ENCODE data around the gene LRP8. TPM values are rescaled to one million over a fixed set of nuclear protein-coding genes. Genes with fewer than 3 reads are reported as not detected.

LRP8 gene
- polyA plus RNA-seq, 1 of the 3 experiments (the other 2 are of a cell fraction) = 19.9 TPM

GRCh38 chr1:53321776-53322602, 5.9 kb downstream of the LRP8 start:
- no peaks in the 10 kb centered on the region for H3K9me3 ChIP-seq
- H3K79me2 ChIP-seq (ENCODE audit: insufficient read depth) = peaks cover 6% of the 10 kb centered on the region; the same call in 1 of the 2 replicates
- H3K4me3 ChIP-seq (ENCODE audit: low read depth in 2 of 2, low read length in 1 of 2) = no peak overlapping the region
- no peak overlapping the region for H3K9ac ChIP-seq
- no peaks in the 10 kb centered on the region for H3F3A ChIP-seq (replicated peaks; ENCODE audit: insufficient read depth)
- CTCF ChIA-PET = interaction anchor here (0.7 to 2.3 kb wide), 2 partner anchors 71 to 710 kb away, joined by 3 to 15 read pairs; no protein-coding TSS in a partner anchor
- 95% methylated on average over 7 of the region's 11 CpGs for WGBS (ENCODE audit: low lambda C conversion rate)
- H3K4me1 ChIP-seq (ENCODE audit: control insufficient read depth in 1 of 2, insufficient read depth in 2 of 2, low read depth in 1 of 2, low read length in 1 of 2) = peaks cover 0 to 61% of the 10 kb centered on the region in 2 experiments; a peak in 2 of 4 replicates
- peaks cover 5 to 10% of the 10 kb centered on the region in 2 experiments for H3K36me3 ChIP-seq (replicated peaks in 1 of 2; ENCODE audit: control insufficient read depth in 1 of 2, insufficient read depth in 2 of 2, low read length in 1 of 2)
- TF ChIP-seq RXRA (IDR thresholded peaks at IDR 0.05; ENCODE audit: borderline replicate concordance, low read depth) (no peak), NFIC (IDR thresholded peaks at IDR 0.05; ENCODE audit: borderline replicate concordance) (no peak), FOXJ3 (CRISPR knock-in tag; IDR thresholded peaks at IDR 0.05) (no peak), RAD21 (IDR thresholded peaks at IDR 0.05; ENCODE audit: low read length) (no peak), POLR2AphosphoS5 (IDR thresholded peaks at IDR 0.05; ENCODE audit: low read depth, low read length) (no peak), MAX (IDR thresholded peaks at IDR 0.05; ENCODE audit: low read depth) (no peak), PBX3 (IDR thresholded peaks at IDR 0.05) (no peak), GABPA (IDR thresholded peaks at IDR 0.05; ENCODE audit: low read depth) (no peak), CTCF (IDR thresholded peaks at IDR 0.05) (no peak), RFX5 (IDR thresholded peaks at IDR 0.05; ENCODE audit: low read length) (no peak)
- no peaks in the 10 kb centered on the region for H3K9me2 ChIP-seq
- DNase-seq = no peak
- H3K27ac ChIP-seq (ENCODE audit: low read depth in 2 of 2, low read length in 1 of 2) = no peak overlapping the region; a peak in 1 of 4 replicates
- H2AFZ ChIP-seq (ENCODE audit: low read depth) = no peak overlapping the region
- no peaks in the 10 kb centered on the region for H3K27me3 ChIP-seq (ENCODE audit: insufficient read depth)
- POLR2A ChIA-PET = no interaction called here
- H4K20me1 ChIP-seq (ENCODE audit: insufficient read depth) = no peaks in the 10 kb centered on the region
- no peak overlapping the region for H3K4me2 ChIP-seq

- POLR2A ChIA-PET = no interaction called here
- no peak for DNase-seq
- CTCF ChIA-PET = interaction anchor here (1.0 to 2.9 kb wide), 2 partner anchors 25 to 71 kb away, joined by 4 to 17 read pairs; no protein-coding TSS in a partner anchor
Observed at GRCh38 chr1:53321366-53321765, 6.5 kb downstream of the LRP8 start.

More at GRCh38 chr1:53321366-53321765, 6.5 kb downstream of the LRP8 start:
- Histone ChIP-seq H4K20me1 (ENCODE audit: insufficient read depth) (no peaks in the 10 kb centered on the region), H3K36me3 (replicated peaks in 1 of 2; ENCODE audit: control insufficient read depth in 1 of 2, insufficient read depth in 2 of 2, low read length in 1 of 2) (peaks cover 5 to 10% of the 10 kb centered on the region in 2 experiments), H3K9ac (no peak overlapping the region), H3K27me3 (ENCODE audit: insufficient read depth) (no peaks in the 10 kb centered on the region), H3K79me2 (ENCODE audit: insufficient read depth) (peaks cover 6% of the 10 kb centered on the region; the same call in 1 of the 2 replicates), H3K4me3 (ENCODE audit: low read depth in 2 of 2, low read length in 1 of 2) (no peak overlapping the region), H3K9me2 (no peaks in the 10 kb centered on the region), H3K9me3 (no peaks in the 10 kb centered on the region), H3F3A (replicated peaks; ENCODE audit: insufficient read depth) (no peaks in the 10 kb centered on the region), H2AFZ (ENCODE audit: low read depth) (no peak overlapping the region), H3K4me1 (ENCODE audit: control insufficient read depth in 1 of 2, insufficient read depth in 2 of 2, low read depth in 1 of 2, low read length in 1 of 2) (peaks cover 0 to 61% of the 10 kb centered on the region in 2 experiments; a peak in 2 of 4 replicates), H3K27ac (ENCODE audit: low read depth in 2 of 2, low read length in 1 of 2) (no peak overlapping the region; a peak in 1 of 4 replicates), H3K4me2 (no peak overlapping the region)
- TF ChIP-seq TAF1 (IDR thresholded peaks at IDR 0.05; ENCODE audit: borderline replicate concordance, low read depth, low read length) (no peak), CTCF (IDR thresholded peaks at IDR 0.05) (peak; percentile 38), RCOR1 (IDR thresholded peaks at IDR 0.05; ENCODE audit: low read length) (no peak), SMC3 (IDR thresholded peaks at IDR 0.05; ENCODE audit: low read depth, low read length) (0 out of 2 replicates have a peak, but pooled peaks have one; percentile 3), NRF1 (IDR thresholded peaks at IDR 0.05; ENCODE audit: low read depth, low read length) (no peak), RFX5 (IDR thresholded peaks at IDR 0.05; ENCODE audit: low read length) (no peak)
- 100% methylated on average over 5 of the region's 5 CpGs for WGBS (ENCODE audit: low lambda C conversion rate)

Data from SK-N-SH (cell line).